ENCODE results near the gene PCDH20.
"Not testable (repeated sequence)": the region's sequence is repeated elsewhere in the genome, so short reads cannot be mapped to it uniquely, and the experiment has no call there.

The PCDH20 gene

GRCh38 chr13:61415749-61416148 lies at the start of gene PCDH20:
TSS of gene PCDH20 (minus strand) at chr13:61415849. CDS start at chr13:61415158, 691 bp downstream.
- no peak for DNase-seq (ENCODE audit: low spot score)

GRCh38 chr13:61463024-61463423 lies 47.4 kb upstream of the PCDH20 start:
- DNase-seq (ENCODE audit: low spot score), result no peak

GRCh38 chr13:61453121-61453520 lies 37.5 kb upstream of the PCDH20 start:
- no peak for DNase-seq (ENCODE audit: low spot score)

GRCh38 chr13:61432029-61432428 lies 16.4 kb upstream of the PCDH20 start:
- no peak for DNase-seq (ENCODE audit: low spot score)

- DNase-seq (ENCODE audit: low spot score), result no peak
These were observed 8.3 kb upstream of the PCDH20 start for GRCh38 chr13:61423915-61424314.

- DNase-seq (ENCODE audit: low spot score), result no peak
These were observed 1.5 kb upstream of the PCDH20 start for GRCh38 chr13:61417086-61417570.

- peak; percentile 85 for DNase-seq (ENCODE audit: low spot score)
These were observed 459 bp downstream of the PCDH20 start for GRCh38 chr13:61415058-61415721.

GRCh38 chr13:61414686-61415057 lies 977 bp downstream of the PCDH20 start:
- DNase-seq (ENCODE audit: low spot score), result no peak

GRCh38 chr13:61413572-61414535 lies 1.8 kb downstream of the PCDH20 start:
- DNase-seq (ENCODE audit: low spot score), result peak; percentile 53

GRCh38 chr13:61410669-61411297 lies 4.9 kb downstream of the PCDH20 start:
- DNase-seq (ENCODE audit: low spot score), result no peak

- DNase-seq (ENCODE audit: low spot score), result no peak
These were observed 5.4 kb downstream of the PCDH20 start for GRCh38 chr13:61410266-61410665.

GRCh38 chr13:61408571-61408970 lies 7.1 kb downstream of the PCDH20 start:
- no peak for DNase-seq (ENCODE audit: low spot score)

GRCh38 chr13:61406275-61406674 lies 9.4 kb downstream of the PCDH20 start:
- DNase-seq (ENCODE audit: low spot score), result no peak

GRCh38 chr13:61396121-61396520 lies 19.5 kb downstream of the PCDH20 start:
- DNase-seq (ENCODE audit: low spot score), result no peak

GRCh38 chr13:61391426-61391825 lies 24.2 kb downstream of the PCDH20 start:
- no peak for DNase-seq (ENCODE audit: low spot score)

- no peak for DNase-seq (ENCODE audit: low spot score)
These were observed 28.0 kb downstream of the PCDH20 start for GRCh38 chr13:61387694-61388093.

GRCh38 chr13:61383111-61383510 lies 32.5 kb downstream of the PCDH20 start:
- DNase-seq (ENCODE audit: low spot score), result no peak

GRCh38 chr13:61370520-61370919 lies 45.1 kb downstream of the PCDH20 start:
- DNase-seq (ENCODE audit: low spot score), result no peak

GRCh38 chr13:61364690-61365089 lies 51.0 kb downstream of the PCDH20 start:
- not testable (repeated sequence) for DNase-seq (ENCODE audit: low spot score)

GRCh38 chr13:61362522-61362921 lies 53.1 kb downstream of the PCDH20 start:
- no peak for DNase-seq (ENCODE audit: low spot score)

Measured in ecto neural progenitor cell (in vitro differentiated cells).